Activated CD4-positive, CD25-positive, alpha-beta regulatory T cell treated with anti-CD3 and anti-CD28 coated beads, Interleukin-2, amount 50 U/mL, for 16 hours (primary cell): ENCODE measurements around the gene MICALL1.

ENCODE experiments used
- DNase-seq: peaks from one replicate; pipeline ENCODE4 v3.0.0-alpha.2; 2020; ENCODE audit warnings: low read depth, low spot score

The MICALL1 gene

GRCh38 chr22:37982151-37982785 lies 76.2 kb downstream of the MICALL1 start:
- no peak for DNase-seq

DNA sequence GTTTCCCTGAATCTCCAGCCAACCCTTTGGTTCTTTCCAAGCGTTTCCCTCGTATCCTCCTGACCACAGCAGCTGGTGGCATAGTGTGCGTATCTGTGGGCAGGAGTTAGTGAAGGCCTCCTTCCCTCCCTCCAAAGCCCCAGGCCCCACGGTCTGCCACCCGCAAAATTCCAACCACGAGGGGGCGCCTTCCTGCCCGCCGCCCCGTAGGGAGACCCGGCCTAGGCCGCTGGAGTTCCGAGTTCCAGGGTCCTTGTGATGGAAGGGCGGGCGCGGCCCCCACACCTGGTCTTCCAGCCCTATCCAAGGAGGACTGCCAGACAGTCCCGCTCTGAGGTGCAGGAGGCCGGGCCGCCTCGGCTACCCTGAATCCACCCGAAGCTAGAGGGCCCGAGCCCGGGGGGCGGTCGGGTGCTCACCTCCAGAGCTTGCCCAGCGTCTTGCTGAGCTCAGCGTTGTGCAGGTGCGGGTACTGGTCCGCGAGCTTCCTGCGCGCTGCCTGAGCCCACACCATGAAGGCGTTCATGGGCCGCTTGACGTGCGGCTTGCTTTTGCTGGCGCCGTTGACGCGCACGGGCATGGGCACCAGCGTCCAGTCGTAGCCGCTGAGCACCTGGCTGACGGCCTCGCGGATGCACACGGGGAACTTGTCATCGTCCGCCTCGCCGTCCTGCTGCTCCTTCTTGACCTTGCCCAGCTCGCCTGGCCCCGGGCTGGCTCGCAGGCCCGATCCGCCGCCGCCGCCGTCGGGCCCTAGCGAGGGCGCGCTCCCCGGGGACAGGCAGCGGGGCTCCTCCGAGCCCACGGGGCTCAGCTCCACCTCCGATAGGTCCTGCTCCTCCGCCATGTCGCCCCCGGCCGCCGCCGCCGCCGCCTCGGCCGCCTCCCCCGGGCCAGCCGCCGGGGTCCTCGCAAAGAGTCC lies 77.1 kb downstream of the MICALL1 start:
- DNase-seq: no peak

DNA sequence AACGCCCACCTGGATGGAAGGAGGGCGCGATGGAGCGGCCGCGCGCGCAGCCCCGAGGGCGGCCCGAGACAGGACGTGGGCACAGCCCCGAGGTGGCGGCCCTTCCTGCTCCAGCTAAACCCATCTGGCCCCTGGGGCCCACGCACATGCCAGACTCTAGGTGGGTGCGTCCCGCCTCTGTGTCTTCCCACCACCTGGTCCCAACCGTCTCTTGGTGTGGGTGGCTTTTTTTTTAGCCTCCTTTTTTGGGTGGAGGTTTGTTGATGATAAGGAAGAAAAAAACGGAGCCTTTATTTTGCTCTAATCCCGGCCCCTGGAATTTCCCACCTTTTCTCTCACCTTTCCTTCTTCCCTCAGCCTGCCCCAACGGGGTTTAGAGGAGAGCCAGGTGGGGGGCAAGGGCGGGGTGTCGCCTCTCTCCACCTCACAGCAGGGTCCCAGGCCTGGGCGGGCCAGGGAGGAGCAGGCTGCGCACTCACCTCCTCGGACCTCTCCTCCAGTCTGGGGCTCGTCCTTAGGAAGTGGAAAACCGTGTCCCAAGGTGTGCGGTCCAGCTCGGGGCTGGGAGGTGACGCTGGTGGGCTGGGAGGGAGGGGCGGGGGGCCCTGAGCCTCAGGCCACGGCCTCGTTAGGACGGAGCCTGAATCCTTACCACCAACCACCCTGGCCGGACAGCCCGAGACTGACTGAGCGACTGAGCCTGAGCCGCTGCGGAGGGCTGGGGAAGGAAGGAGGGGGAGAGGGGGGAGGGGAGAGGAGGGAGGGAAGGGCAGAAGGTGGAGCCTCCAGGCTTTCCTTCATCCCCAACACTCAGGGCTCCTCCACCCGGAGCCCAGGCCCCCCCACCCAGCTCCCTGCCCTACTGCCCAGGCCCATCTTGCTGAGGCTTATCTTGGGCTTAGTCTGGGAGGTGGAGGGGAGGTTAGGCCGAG lies 78.0 kb downstream of the MICALL1 start, which contains the start of gene SOX10:
TSS of gene SOX10 (minus strand) at position 696 of the 932 bp plus-strand sequence. CDS start 771 bp downstream, outside the sequence.
- no peak for DNase-seq

- no peak for DNase-seq
Measured at GRCh38 chr22:37985050-37985585, 79.0 kb downstream of the MICALL1 start.

DNA sequence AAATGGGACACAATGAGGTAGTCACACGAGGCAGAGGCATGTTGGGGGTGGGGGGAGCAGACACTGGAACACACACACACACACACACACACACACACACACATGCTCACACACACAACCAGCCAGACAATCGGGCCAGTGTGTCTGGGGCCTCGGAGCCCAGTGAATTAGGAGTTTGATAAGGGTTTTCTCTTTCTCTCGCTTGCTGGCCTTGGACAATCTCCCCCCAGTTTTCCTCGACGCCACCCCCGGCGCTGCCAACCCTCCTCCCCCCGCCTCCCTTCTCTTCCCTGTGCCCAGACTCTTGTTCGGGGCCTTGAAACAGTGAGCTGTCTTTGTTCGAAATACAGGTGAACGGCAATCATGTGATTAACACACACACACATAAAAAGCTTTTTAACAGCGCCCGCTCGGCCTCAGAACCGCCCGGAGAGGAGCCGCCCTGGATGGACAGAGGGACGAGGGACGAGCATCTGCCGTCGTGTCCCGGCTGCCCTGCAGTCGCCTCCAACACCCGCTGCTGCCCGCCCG lies 79.7 kb downstream of the MICALL1 start:
- no peak for DNase-seq

DNA sequence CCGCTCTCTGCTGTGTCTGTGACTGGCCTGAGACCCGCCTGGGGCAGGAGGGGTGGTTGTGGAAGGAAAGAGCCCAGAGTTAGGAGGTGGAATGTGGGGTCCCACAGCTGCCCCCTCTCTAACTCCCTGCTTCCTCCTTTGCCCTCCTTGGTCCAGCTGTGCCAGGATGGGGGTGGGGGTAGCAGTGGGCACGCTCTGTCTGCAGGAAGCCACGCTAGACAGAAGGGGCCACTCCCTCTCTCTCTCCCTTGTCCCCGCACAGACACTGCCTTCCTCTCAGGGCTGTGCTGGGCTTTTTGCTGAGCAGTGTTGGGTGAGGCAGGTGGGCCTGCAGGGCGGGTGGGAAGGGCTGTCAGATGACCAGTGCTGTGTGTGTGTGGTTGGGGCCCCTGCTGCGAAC lies 80.3 kb downstream of the MICALL1 start:
- DNase-seq: no peak

GRCh38 chr22:37989146-37990045 lies 83.3 kb downstream of the MICALL1 start:
- DNase-seq: no peak

- DNase-seq: no peak
Measured at GRCh38 chr22:37990301-37990700, 84.2 kb downstream of the MICALL1 start.

DNA sequence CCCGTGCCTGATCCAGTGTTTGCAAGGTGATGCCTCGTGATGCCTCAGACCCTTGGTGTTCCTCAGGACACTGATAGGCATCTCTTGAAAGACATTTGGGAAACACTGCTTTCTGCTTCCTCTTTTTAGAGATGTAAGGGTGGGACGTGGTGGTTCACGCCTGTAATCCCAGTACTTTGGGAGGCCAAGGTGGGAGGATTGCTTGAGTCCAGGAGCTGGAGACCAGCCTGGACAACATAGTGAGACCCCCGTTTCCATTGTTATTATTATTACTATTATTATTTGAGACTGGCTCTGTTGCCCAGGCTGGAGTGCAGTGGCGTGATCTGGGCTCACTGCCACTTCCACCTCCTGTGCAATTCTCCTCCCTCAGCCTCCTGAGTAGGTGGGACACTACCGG lies 84.8 kb downstream of the MICALL1 start:
- DNase-seq: no peak

DNA sequence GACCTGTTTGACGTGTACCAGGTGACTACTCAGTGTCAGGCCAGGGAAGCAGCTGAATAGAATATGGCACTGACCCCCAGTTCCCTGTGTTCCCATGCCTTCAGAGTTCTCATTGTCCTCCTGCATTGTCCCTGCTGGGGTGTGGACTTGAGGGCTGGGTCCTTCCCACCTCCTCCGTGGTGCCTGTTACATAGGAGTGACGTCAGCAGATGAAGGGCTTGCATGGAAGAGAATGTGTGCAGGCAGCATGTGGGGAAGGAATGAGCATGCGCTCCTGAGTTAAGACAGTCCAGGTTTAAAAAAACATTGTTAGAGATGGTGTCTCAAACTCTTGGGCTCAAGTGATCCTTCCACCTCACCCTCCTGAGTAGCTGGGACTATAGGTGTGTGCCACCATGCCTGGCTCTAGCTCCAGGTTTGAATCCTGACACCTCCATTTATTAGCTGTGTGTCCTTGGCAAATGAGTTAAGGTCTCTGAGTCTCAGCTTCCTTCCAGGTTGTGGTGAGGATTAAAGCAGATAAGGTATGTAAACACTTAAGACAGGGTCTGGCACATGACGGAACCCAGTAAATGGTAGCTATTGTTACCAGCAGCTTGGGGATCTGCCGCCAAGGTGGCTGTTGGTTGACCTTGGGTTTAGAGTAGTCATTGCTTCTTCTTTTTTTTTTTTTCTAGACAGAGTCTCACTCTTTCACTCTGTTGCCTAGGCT lies 85.8 kb downstream of the MICALL1 start:
- no peak for DNase-seq
